Upper lobe of left lung (tissue), 6 donors: ENCODE data around the gene ANKFY1. TPM values are rescaled to one million over a fixed set of nuclear protein-coding genes. Genes with fewer than 3 reads are reported as not detected.

ENCODE experiments used
- ATAC-seq, 2 donors: fragments of 200-7000 bp; cut with Tn5 transposase; one replicate each; pipeline ENCODE4 v1.9.1; 2022; ENCODE audit warnings: mild to moderate bottlenecking in 2 of 2, moderate library complexity in 2 of 2; ENCODE audit not compliant: low FRiP score in 2 of 2
- DNase-seq, 2 donors: peaks; one replicate each; pipeline ENCODE4 v3.0.0-alpha.2; 2019 to 2020
- H3K27ac ChIP-seq, 4 donors: fragments of 200-600 bp; sonication (generic); one replicate each; pipeline ENCODE4 v1.5.1; 2016 to 2019
- H3K27me3 ChIP-seq, 4 donors: fragments of 200-600 bp; sonication (generic); one replicate each; pipeline ENCODE4 v1.5.1; 2017 to 2019
- H3K36me3 ChIP-seq, 4 donors: fragments of 200-600 bp; sonication (generic); one replicate each; pipeline ENCODE4 v1.5.1; 2016 to 2019
- H3K4me1 ChIP-seq, 4 donors: fragments of 200-600 bp; sonication (generic); one replicate each; pipeline ENCODE4 v1.5.1; 2018 to 2019
- H3K4me3 ChIP-seq, 4 donors: fragments of 200-600 bp; sonication (generic); one replicate each; pipeline ENCODE4 v1.5.1; 2017 to 2019; ENCODE audit warnings: mild to moderate bottlenecking in 2 of 4, moderate library complexity in 1 of 4
- H3K9me3 ChIP-seq, 4 donors: fragments of 200-600 bp; sonication (generic); one replicate each; pipeline ENCODE4 v1.5.1; 2018 to 2019
- CTCF ChIP-seq, 6 experiments: fragments of 450-650 bp in 4 of 6; fragments of 200-600 bp in 2 of 6; sonication (generic) in 2 of 6; IDR thresholded peaks; one replicate each; pipeline ENCODE4 v1.5.1; 2016 to 2019; ENCODE audit warnings: antibody characterized with exemption in 6 of 6
- EP300 ChIP-seq, 4 donors: sonication (generic); formaldehyde crosslinking; IDR thresholded peaks; one replicate each; pipeline ENCODE4 v1.5.1; 2017; ENCODE audit warnings: antibody characterized with exemption in 4 of 4, control low read depth in 2 of 4
- POLR2A ChIP-seq, 4 donors: fragments of 450-650 bp; IDR thresholded peaks; one replicate each; pipeline ENCODE4 v1.5.1; 2016 to 2017; ENCODE audit warnings: antibody characterized with exemption in 4 of 4, mild to moderate bottlenecking in 2 of 4
- POLR2AphosphoS5 ChIP-seq, 2 donors: sonication (generic); formaldehyde crosslinking; IDR thresholded peaks; one replicate each; pipeline ENCODE4 v1.5.1; 2017; ENCODE audit warnings: antibody characterized with exemption in 2 of 2
- WGBS, 2 donors: methylation state at CpG; one replicate each; pipeline ENCODE4 v1.1.5; 2017 to 2018; 5-methylcytosine and 5-hydroxymethylcytosine counted together
- total RNA-seq, 6 donors: library from RNA; depleted of rRNA in 4 of 6; stranded (reverse); fragments of >200 nt in 4 of 6; gene quantifications; one replicate each; pipeline versions ENCODE4 v1.1.0 to v1.2.1, GENCODE V29; 2016 to 2021
- donor health status: DM: no; HTN: no; CAD: no; lungs with moderate emphysema.
- donor health status: DM: no; HTN: yes; CAD: no; lungs with severe emphysema.

Gene ANKFY1
- total RNA-seq, 6 donors from 2014 or later = 58.7 to 92.2 (median 60.9) TPM

- ATAC-seq = no peak
- Histone ChIP-seq H3K9me3 (no peaks in the 10 kb centered on the region), H3K27me3 (no peaks in the 10 kb centered on the region), H3K36me3 (peaks cover 0 to 25% (median 7%) of the 10 kb centered on the region in 4 donors), H3K4me3 (no peak overlapping the region), H3K27ac (no peak overlapping the region), H3K4me1 (peaks cover 5 to 14% (median 8%) of the 10 kb centered on the region in 4 donors)
- DNase-seq = no peak
- no peak for TF ChIP-seq POLR2A (IDR thresholded peaks at IDR 0.05)
- WGBS, 2 donors = 86 to 93% methylated on average over 6 of the region's 6 CpGs
Measured at GRCh38 chr17:4215882-4216570, 47.8 kb downstream of the ANKFY1 start.

- DNase-seq (no peak), ATAC-seq (no peak)
- Histone ChIP-seq H3K4me3 (no peak overlapping the region), H3K4me1 (peaks cover 5 to 9% (median 8%) of the 10 kb centered on the region in 4 donors), H3K27ac (no peak overlapping the region), H3K27me3 (no peaks in the 10 kb centered on the region), H3K9me3 (no peaks in the 10 kb centered on the region), H3K36me3 (peaks cover 0 to 33% (median 16%) of the 10 kb centered on the region in 4 donors)
- 77 to 84% methylated on average over 6 of the region's 6 CpGs for WGBS, 2 donors
- TF ChIP-seq POLR2AphosphoS5 (IDR thresholded peaks at IDR 0.05) (no peak), CTCF (IDR thresholded peaks at IDR 0.05) (no peak), POLR2A (IDR thresholded peaks at IDR 0.05) (no peak), EP300 (IDR thresholded peaks at IDR 0.05) (no peak)
Measured at GRCh38 chr17:4214157-4214556, 49.6 kb downstream of the ANKFY1 start.

- Histone ChIP-seq H3K27ac (no peak overlapping the region), H3K9me3 (no peaks in the 10 kb centered on the region), H3K36me3 (peaks cover 0 to 60% (median 49%) of the 10 kb centered on the region in 4 donors), H3K4me3 (no peak overlapping the region), H3K4me1 (peaks cover 0 to 7% (median 4%) of the 10 kb centered on the region in 4 donors), H3K27me3 (no peaks in the 10 kb centered on the region)
- WGBS, 2 donors = 87 to 96% methylated on average over 7 of the region's 7 CpGs
- ATAC-seq (no peak), DNase-seq (no peak)
- no peak for TF ChIP-seq POLR2A (IDR thresholded peaks at IDR 0.05)
- TF ChIP-seq EP300 (IDR thresholded peaks at IDR 0.05) = no peak
- no peak for TF ChIP-seq CTCF (IDR thresholded peaks at IDR 0.05)
- no peak for TF ChIP-seq POLR2AphosphoS5 (IDR thresholded peaks at IDR 0.05)
Measured at GRCh38 chr17:4209611-4210010, 54.2 kb downstream of the ANKFY1 start.

GRCh38 chr17:4208238-4208637 lies 55.5 kb downstream of the ANKFY1 start:
- peaks cover 0 to 12% (median 5%) of the 10 kb centered on the region in 4 donors for H3K4me1 ChIP-seq
- no peak overlapping the region for H3K27ac ChIP-seq
- TF ChIP-seq POLR2A (IDR thresholded peaks at IDR 0.05) = no peak
- no peak for TF ChIP-seq EP300 (IDR thresholded peaks at IDR 0.05)
- TF ChIP-seq CTCF (IDR thresholded peaks at IDR 0.05) = no peak
- no peak for TF ChIP-seq POLR2AphosphoS5 (IDR thresholded peaks at IDR 0.05)
- no peak for DNase-seq
- peak in 1 of 2 donors; percentile 13 for ATAC-seq
- 77 to 88% methylated on average over 4 of the region's 4 CpGs for WGBS, 2 donors
- peaks cover 0 to 70% (median 49%) of the 10 kb centered on the region in 4 donors for H3K36me3 ChIP-seq
- H3K27me3 ChIP-seq = no peaks in the 10 kb centered on the region
- H3K4me3 ChIP-seq = no peak overlapping the region
- no peaks in the 10 kb centered on the region for H3K9me3 ChIP-seq

- H3K4me1 ChIP-seq = peaks cover 0 to 12% (median 5%) of the 10 kb centered on the region in 4 donors
- peaks cover 0 to 73% (median 48%) of the 10 kb centered on the region in 4 donors for H3K36me3 ChIP-seq
- WGBS, 2 donors = 56 to 74% methylated on average over 10 of the region's 10 CpGs
- H3K27me3 ChIP-seq = no peaks in the 10 kb centered on the region
- no peak overlapping the region for H3K4me3 ChIP-seq
- H3K27ac ChIP-seq = no peak overlapping the region
- ATAC-seq (no peak), DNase-seq (no peak)
- no peaks in the 10 kb centered on the region for H3K9me3 ChIP-seq
- TF ChIP-seq EP300 (IDR thresholded peaks at IDR 0.05) = no peak
- TF ChIP-seq POLR2A (IDR thresholded peaks at IDR 0.05) = no peak
- no peak for TF ChIP-seq CTCF (IDR thresholded peaks at IDR 0.05)
- no peak for TF ChIP-seq POLR2AphosphoS5 (IDR thresholded peaks at IDR 0.05)
Measured at GRCh38 chr17:4206962-4207361, 56.8 kb downstream of the ANKFY1 start.
